ENCODE results near the gene IGSF21.
A peak's percentile ranks its signal among the peaks of the same experiment; 100 is the strongest.

IGSF21 gene

DNA sequence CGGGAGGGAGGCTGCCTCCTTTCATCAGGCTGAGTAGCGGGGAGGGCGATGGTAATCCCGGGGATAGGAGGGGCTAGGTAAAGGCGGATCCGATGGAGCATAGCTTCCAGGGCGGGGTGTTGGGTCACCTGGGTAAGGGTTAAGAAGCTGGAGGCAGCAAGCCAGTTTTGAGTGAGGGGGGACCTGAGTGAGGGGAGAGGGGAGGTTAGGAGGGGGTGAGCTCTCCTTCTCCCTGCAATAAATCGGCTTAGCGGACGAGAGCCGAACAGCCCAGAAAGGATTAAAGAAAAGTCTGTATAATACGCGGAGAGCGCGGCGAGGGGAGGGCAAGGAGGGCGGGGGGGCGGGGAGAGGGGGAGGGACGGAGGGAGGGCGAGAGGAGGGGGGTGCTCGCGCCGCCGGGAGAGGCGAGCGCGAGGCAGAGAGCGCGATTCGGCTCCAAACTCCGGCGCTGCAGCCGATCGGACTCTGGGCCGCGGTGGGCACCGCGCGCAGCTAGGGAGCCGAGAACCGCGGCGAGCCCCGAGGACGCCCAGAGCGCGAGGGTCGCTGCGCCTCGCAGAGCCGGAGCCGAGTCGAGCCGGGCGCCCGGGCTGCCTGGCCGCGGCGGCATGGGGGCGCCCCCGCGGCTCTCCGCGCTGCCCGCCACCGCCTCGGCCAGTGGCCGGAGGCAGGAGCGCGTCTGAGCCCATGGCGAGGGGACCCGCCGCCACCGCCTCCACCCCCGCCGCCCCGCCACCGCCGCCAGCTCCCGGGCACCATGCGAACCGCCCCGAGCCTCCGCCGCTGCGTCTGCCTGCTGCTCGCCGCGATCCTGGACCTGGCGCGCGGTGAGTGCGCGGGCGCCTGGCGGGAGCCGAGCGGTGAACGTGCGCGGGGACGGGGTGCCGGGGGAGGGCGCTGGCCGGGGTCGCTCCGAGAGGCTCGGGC is at the start of gene IGSF21:
Gene IGSF21 (plus strand): TSS at position 430 of the 930 bp plus-strand sequence. CDS start 331 bp downstream, at position 761.
- DNase-seq (ENCODE audit: low read depth), result no peak

GRCh38 chr1:18058206-18058921 is 49.2 kb upstream of the IGSF21 start:
- DNase-seq (ENCODE audit: low read depth), result no peak

GRCh38 chr1:18058981-18059605 is 48.5 kb upstream of the IGSF21 start:
- no peak for DNase-seq (ENCODE audit: low read depth)

DNA sequence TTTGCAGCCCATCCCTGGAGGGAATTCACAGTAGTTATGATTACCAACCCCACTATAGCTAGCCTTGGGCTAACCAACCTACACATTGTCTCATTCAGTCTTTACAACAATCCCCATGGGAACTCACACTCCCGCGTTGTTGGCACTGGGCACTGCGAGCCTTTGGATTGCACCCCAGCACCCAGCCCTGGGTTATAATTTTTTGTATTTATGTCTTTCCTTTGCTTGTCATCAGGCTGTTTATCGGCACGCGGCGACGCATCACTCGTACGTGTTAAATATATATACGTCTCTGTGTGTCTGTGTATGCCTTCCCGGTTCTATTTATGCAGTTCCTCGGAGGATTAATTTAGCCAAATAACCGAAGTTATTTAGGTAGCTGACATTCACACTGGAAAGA is 47.2 kb upstream of the IGSF21 start:
- no peak for DNase-seq (ENCODE audit: low read depth)

DNA sequence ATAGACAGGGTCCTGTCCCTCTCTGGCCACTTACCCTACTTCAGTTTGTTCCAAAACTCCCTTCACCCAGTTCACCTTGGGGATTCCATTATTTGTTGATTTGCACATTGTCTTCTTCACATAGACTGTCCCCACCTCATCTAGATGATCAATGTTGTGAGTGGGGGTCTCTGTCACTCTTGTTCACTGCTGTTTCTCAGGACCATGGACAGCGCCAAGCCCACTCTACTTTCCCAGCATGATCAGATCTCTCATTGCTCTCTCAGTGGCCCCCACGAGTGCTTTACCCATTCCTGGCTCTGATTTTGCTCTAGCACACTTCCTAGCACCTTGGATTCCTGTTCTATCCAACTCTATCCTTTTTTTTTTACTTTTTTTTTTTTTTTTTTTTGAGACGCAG is 45.4 kb upstream of the IGSF21 start:
- DNase-seq (ENCODE audit: low read depth), result no peak

GRCh38 chr1:18064534-18064933 is 43.1 kb upstream of the IGSF21 start:
- DNase-seq (ENCODE audit: low read depth), result no peak

- no peak for DNase-seq (ENCODE audit: low read depth)
Measured at GRCh38 chr1:18066576-18066975, 41.0 kb upstream of the IGSF21 start.

- no peak for DNase-seq (ENCODE audit: low read depth)
Measured at GRCh38 chr1:18069903-18070302, 37.7 kb upstream of the IGSF21 start.

GRCh38 chr1:18072066-18072465 is 35.5 kb upstream of the IGSF21 start:
- no peak for DNase-seq (ENCODE audit: low read depth)

DNA sequence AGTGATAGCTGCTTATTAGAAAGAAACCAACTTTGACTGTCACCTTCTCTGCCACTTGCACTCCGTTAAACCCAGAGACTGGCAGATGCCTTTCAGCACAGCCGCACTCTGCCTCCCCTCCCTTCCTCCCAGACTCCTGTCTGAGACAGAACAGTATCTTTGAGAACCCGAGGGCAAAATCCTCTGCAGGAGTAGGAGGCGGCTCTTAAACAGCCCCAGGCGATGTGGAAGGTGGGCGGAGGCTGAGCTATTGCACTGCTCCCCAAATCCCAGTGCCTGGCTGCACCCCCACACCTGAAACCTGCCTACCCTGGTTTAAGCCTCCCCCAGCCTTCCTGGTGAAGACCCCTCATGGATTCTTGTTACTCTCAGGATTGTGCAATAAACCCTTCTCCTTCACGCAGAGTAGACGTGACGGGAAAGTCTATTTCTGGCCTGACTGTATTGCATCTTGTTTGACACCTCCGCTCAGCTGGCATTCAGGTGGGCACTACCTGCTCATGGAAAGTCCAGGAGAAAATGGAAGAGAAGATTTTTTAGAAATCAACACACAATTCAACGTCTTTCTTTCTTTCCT is 34.4 kb upstream of the IGSF21 start:
- DNase-seq (ENCODE audit: low read depth), result no peak

- DNase-seq (ENCODE audit: low read depth), result no peak
Measured at GRCh38 chr1:18077657-18078215, 29.9 kb upstream of the IGSF21 start.

DNA sequence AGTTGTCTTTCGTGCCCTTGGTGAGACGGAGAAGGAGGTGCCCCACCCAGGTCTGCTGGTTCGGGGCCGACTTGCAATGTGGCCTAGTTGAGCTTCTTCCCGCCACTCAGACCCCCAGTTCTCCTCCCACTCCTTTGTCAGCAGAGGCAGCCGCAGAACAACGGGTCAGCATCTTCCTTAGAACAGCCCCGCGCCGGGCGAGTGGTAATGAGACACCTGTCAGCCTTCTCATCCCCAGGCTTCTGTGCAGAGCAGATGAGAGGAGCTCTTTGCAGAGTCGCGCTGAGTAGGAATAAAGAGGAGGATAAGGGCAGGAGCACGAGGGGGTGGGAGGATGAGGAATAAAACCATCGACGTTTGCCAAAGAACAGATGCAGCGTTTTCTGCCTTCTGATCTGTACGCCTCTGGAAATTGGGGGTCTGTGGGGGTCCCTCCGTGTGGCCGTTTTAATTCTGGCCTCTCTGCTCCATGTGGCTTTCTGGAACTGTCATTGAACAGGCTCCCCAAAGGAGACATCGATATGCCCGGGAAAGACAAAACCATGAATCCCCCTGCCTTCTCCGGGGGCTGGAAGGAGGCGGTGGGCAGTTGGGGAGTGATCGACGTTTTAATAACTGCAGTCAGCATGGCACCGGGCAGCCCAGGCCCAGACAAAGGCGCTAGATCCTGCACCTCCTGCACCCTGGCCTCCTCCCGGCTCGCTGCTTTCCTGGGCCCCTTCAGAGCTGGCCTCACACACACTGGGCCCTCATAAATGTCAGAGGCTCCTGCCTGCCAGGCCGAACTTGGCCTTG is 27.5 kb upstream of the IGSF21 start:
- no peak for DNase-seq (ENCODE audit: low read depth)

GRCh38 chr1:18085387-18086074 is 22.1 kb upstream of the IGSF21 start:
- no peak for DNase-seq (ENCODE audit: low read depth)

- no peak for DNase-seq (ENCODE audit: low read depth)
Measured at GRCh38 chr1:18088077-18088594, 19.5 kb upstream of the IGSF21 start.

DNA sequence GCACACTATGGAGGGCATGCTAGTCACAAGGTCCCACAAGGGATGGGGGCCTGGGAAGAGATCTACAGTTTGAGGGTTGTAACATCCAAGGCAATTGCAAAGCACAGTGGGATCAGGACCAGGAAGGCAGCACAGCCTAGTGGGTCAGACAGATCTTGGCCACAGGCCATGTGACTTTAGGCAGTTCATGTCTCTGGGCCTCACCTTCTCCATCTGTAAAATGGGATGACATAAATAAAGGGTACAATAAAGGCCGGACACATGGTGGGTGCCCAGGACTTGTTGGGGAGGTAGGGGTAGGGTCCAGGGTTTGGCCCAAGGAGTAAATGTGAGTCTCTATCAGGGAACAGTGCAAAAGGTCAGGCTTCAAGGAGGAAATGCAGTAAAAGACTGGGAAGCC is 18.1 kb upstream of the IGSF21 start:
- DNase-seq (ENCODE audit: low read depth), result no peak

DNA sequence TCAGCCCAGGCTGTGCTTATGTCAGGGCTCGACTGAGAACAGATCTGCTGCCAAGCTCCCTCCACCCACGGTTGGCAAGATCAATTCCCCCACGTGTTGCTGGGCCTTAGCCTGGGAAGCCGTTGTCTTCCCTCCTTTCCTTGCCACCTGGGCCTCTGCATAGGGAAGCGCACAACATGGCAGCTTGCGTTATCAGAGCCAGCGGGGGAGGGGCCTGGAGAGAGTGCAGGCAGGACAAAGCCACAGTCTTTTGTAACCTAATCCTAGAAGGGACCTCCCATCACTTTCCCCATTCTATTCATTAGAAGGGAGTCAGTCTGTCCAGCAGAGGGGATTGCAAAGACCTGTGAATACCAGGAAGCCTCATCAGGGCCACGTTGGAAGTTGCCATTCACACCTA is 17.0 kb upstream of the IGSF21 start:
- DNase-seq (ENCODE audit: low read depth), result no peak

DNA sequence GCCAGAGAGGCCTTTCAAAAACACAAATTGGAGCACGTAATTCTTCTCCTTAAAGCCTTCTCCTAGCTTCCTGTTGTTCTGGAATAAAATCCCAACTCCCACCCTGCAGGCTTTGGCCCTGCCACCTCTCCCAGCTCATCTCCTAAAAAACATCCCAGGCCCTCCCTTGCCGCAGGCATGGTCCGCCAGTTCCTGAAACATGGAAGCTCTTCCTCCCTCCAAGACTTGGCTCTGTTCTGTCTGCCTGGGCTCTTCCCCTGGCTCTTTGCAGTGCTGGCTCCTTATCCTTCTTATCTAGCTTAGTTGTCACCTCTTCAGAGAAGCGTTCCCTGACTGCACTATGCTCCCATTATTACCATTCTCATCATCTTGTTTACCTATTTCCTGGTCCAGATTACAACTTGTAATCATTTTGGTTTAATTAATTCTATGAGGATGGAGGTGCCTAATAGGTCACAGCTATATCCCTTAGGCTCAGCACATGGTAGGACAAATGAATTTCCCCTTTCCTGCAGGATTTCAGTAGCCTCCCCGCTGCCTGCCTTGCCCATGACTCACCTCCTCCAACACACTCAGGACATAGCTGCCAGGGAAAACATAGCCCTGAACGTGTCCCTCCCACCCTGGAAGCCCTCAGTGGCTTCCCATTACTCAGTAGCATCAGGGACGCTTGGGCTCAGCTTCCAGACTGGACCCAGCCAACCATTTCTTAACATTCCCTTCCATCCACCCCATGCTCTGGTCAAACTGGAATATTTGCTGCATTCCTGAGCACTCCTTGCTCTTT is 15.7 kb upstream of the IGSF21 start:
- DNase-seq (ENCODE audit: low read depth), result peak; percentile 8

DNA sequence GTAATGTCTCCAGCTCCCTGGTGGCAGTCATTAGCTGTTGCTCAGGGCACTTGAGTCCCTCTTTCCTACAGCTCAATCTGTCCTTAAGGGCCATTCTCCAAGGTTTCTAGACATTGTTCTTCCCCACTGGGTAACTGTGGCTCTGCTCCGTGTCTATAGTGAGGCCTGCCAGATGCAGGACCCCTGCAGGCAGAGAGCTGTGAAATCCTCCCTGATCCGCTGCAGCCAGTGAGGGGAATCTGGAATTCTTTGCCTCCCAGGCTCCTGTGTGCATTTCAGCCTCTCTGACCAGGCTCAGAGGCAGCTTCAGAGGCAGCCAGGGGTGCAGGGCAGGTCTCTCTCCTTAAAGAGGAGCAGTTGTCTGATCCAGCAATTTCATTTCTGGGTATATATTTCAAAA is 14.4 kb upstream of the IGSF21 start:
- no peak for DNase-seq (ENCODE audit: low read depth)

GRCh38 chr1:18093646-18094045 is 14.0 kb upstream of the IGSF21 start:
- no peak for DNase-seq (ENCODE audit: low read depth)

DNA sequence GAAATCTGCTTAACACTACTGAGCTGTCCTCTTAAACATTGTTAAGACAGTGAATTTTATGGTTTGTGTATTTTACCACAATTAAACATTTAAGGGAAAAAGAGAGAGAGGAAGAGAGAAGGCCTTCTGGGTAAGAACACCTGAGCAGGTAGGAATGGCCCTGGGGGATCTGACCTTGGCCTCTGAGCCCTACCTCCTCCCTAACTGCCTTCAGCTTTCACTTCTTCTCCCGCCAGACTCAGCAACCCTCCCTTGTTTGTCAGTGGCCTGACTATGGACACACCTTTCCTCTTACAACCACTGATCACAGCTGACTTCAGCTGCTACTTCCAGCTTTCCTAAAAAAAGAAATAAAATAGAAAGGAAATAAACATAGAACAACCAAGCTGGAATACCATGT is 13.5 kb upstream of the IGSF21 start:
- DNase-seq (ENCODE audit: low read depth), result no peak
